WTC11 (cell line): ENCODE results near the gene SPATA46.

Experiments
- ATF1 ChIP-seq: sonication (generic); formaldehyde crosslinking; IDR thresholded peaks from 2 replicates; pipeline ENCODE4 v1.8.1; 2023; ENCODE audit warnings: mild to moderate bottlenecking, moderate library complexity, missing genetic modification reagents
- CREB1 ChIP-seq: sonication (generic); formaldehyde crosslinking; IDR thresholded peaks from 2 replicates; pipeline ENCODE4 v1.8.0; 2023; ENCODE audit warnings: mild to moderate bottlenecking, missing genetic modification reagents
- CTCF ChIP-seq: fragments of 200-600 bp; IDR thresholded peaks from 2 replicates; pipeline ENCODE4 v1.8.0; 2022; ENCODE audit warnings: antibody characterized with exemption
- FOXJ3 ChIP-seq: sonication (generic); formaldehyde crosslinking; IDR thresholded peaks from 2 replicates; pipeline ENCODE4 v1.9.0; 2021; ENCODE audit warnings: missing genetic modification reagents, mild to moderate bottlenecking, borderline replicate concordance
- NR2C2 ChIP-seq: sonication (generic); formaldehyde crosslinking; IDR thresholded peaks from 2 replicates; pipeline ENCODE4 v1.8.0; 2022; ENCODE audit warnings: mild to moderate bottlenecking, missing genetic modification reagents
- NR3C1 ChIP-seq: sonication (generic); formaldehyde crosslinking; conservative IDR thresholded peaks from 2 replicates; pipeline ENCODE4 v1.8.1; 2023; ENCODE audit warnings: low read depth, mild to moderate bottlenecking, missing genetic modification reagents
- STAT6 ChIP-seq: sonication (generic); formaldehyde crosslinking; conservative IDR thresholded peaks from 2 replicates; pipeline ENCODE4 v1.8.1; 2023; ENCODE audit warnings: mild to moderate bottlenecking, low read depth, missing genetic modification reagents, moderate library complexity
- TEAD4 ChIP-seq: sonication (generic); formaldehyde crosslinking; IDR thresholded peaks from 2 replicates; pipeline ENCODE4 v1.8.0; 2022; ENCODE audit warnings: mild to moderate bottlenecking, missing genetic modification reagents
- USF1 ChIP-seq: sonication (generic); formaldehyde crosslinking; IDR thresholded peaks from 2 replicates; pipeline ENCODE4 v1.8.0; 2022; ENCODE audit warnings: mild to moderate bottlenecking, missing genetic modification reagents
- ZNF138 ChIP-seq: sonication (generic); formaldehyde crosslinking; conservative IDR thresholded peaks from 2 replicates; pipeline ENCODE4 v1.8.1; 2022; ENCODE audit warnings: mild to moderate bottlenecking, moderate library complexity, missing genetic modification reagents
- ZNF263 ChIP-seq: sonication (generic); formaldehyde crosslinking; IDR thresholded peaks from 2 replicates; pipeline ENCODE4 v1.8.1; 2022; ENCODE audit warnings: low read depth, mild to moderate bottlenecking, moderate library complexity, missing genetic modification reagents
- TF ChIP-seq, protein P1 (sequence below): sonication (generic); formaldehyde crosslinking; IDR thresholded peaks from 2 replicates; pipeline ENCODE4 v1.8.0; 2022; ENCODE audit warnings: mild to moderate bottlenecking, missing genetic modification reagents
- TF ChIP-seq, protein P2 (sequence below): sonication (generic); formaldehyde crosslinking; IDR thresholded peaks from 2 replicates; pipeline ENCODE4 v1.8.1; 2022; ENCODE audit warnings: low read depth, missing genetic modification reagents, borderline replicate concordance
- TF ChIP-seq, protein P3 (sequence below): sonication (generic); formaldehyde crosslinking; IDR thresholded peaks from 2 replicates; pipeline ENCODE4 v1.8.1; 2023; ENCODE audit warnings: mild to moderate bottlenecking, missing genetic modification reagents

GRCh38 chr1:162420120-162420519 lies 43.5 kb upstream of the SPATA46 start:
- TF ChIP-seq CTCF: no peak
- TF ChIP-seq, protein P1, sequence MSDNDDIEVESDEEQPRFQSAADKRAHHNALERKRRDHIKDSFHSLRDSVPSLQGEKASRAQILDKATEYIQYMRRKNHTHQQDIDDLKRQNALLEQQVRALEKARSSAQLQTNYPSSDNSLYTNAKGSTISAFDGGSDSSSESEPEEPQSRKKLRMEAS (CRISPR knock-in tag): no peak
- TF ChIP-seq, protein P2, sequence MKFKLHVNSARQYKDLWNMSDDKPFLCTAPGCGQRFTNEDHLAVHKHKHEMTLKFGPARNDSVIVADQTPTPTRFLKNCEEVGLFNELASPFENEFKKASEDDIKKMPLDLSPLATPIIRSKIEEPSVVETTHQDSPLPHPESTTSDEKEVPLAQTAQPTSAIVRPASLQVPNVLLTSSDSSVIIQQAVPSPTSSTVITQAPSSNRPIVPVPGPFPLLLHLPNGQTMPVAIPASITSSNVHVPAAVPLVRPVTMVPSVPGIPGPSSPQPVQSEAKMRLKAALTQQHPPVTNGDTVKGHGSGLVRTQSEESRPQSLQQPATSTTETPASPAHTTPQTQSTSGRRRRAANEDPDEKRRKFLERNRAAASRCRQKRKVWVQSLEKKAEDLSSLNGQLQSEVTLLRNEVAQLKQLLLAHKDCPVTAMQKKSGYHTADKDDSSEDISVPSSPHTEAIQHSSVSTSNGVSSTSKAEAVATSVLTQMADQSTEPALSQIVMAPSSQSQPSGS (CRISPR knock-in tag): no peak
- TF ChIP-seq ZNF138 (CRISPR knock-in tag): no peak
- TF ChIP-seq ATF1 (CRISPR knock-in tag): no peak
- TF ChIP-seq ZNF263 (CRISPR knock-in tag): no peak
- no peak for TF ChIP-seq FOXJ3
- TF ChIP-seq CREB1 (CRISPR knock-in tag): no peak
- TF ChIP-seq USF1 (CRISPR knock-in tag): no peak
- TF ChIP-seq NR3C1: no peak
- TF ChIP-seq STAT6 (CRISPR knock-in tag): no peak
- no peak for TF ChIP-seq NR2C2 (CRISPR knock-in tag)
- no peak for TF ChIP-seq TEAD4 (CRISPR knock-in tag)
- TF ChIP-seq, protein P3, sequence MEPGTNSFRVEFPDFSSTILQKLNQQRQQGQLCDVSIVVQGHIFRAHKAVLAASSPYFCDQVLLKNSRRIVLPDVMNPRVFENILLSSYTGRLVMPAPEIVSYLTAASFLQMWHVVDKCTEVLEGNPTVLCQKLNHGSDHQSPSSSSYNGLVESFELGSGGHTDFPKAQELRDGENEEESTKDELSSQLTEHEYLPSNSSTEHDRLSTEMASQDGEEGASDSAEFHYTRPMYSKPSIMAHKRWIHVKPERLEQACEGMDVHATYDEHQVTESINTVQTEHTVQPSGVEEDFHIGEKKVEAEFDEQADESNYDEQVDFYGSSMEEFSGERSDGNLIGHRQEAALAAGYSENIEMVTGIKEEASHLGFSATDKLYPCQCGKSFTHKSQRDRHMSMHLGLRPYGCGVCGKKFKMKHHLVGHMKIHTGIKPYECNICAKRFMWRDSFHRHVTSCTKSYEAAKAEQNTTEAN (CRISPR knock-in tag): no peak
